SK-N-MC (cell line): Measurements from ENCODE around the gene EMX2.

Source experiments
- EZH2 ChIP-seq: fragments of 200-600 bp; sonication (generic); IDR thresholded peaks from one replicate; pipeline ENCODE4 v1.6.1; 2017; ENCODE audit warnings: antibody characterized with exemption
- FOXP2 ChIP-seq: optimal IDR thresholded peaks from 2 replicates; pipeline ENCODE3; 2011; ENCODE audit warnings: mild to moderate bottlenecking, moderate library complexity; ENCODE audit not compliant: insufficient read depth; ENCODE audit errors: extremely low read length, control extremely low read depth
- POLR2AphosphoS5 ChIP-seq: IDR thresholded peaks from 2 replicates; pipeline ENCODE4 v1.6.1; 2012; ENCODE audit warnings: mild to moderate bottlenecking, low read depth, low read length, borderline replicate concordance

GRCh38 chr10:117519879-117520278, 22.7 kb upstream of the EMX2 start:
- TF ChIP-seq EZH2 (no peak), POLR2AphosphoS5 (no peak), FOXP2 (no peak)
